Activated CD8-positive, alpha-beta memory T cell treated with anti-CD3 and anti-CD28 coated beads, Interleukin-2, amount 50 U/mL, for 24 hours (primary cell): ENCODE measurements around the gene HIVEP3.

Experiments used
- DNase-seq: peaks from one replicate; pipeline ENCODE4 v3.0.0-alpha.2; 2020; ENCODE audit errors: extremely low read depth

Gene HIVEP3

GRCh38 chr1:41627491-41628280 lies 291.0 kb downstream of the HIVEP3 start:
- no peak for DNase-seq

GRCh38 chr1:41626616-41627375 lies 291.9 kb downstream of the HIVEP3 start:
- peak; percentile 10 for DNase-seq

DNA sequence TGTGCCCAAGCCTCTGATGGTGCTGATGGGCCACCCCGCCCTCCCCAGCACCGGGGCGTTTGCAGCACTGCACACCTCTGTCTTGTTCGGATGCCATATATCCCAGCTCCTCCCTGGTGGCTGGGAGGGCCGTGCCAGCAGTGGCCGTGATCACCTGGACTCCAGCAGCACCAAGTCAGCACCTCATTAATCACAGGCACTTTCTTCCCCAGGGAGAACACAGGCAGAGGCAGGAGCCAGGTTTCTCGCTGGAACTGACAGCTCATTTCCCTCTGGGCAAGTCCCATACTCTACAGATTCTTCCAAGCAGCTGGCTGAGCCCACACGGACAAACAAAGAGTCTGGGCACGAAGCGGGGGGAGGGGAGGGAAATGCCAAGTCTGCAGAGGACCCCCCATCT lies 292.6 kb downstream of the HIVEP3 start:
- no peak for DNase-seq

GRCh38 chr1:41623736-41624135 lies 295.0 kb downstream of the HIVEP3 start:
- DNase-seq: no peak

GRCh38 chr1:41622859-41623732 lies 295.6 kb downstream of the HIVEP3 start:
- DNase-seq: no peak

DNA sequence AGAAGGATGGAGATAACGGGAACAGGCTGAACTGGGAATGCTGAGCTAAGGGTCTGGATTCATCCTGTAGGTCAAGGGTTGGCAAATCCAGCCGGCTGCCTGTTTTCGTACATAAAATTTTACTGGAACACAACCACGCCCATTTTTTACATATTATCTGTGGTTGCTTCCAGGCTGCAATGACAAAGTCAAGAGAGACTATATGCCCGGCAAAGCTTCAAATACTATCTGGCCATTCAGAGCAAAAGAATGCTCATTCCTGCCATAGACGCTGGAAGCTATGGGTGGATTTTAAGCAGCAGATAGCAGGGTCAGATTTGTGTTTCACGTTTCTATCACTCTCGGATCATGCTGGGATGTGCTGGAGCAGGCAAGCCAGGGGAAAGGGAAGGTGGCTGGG lies 296.3 kb downstream of the HIVEP3 start:
- no peak for DNase-seq

DNA sequence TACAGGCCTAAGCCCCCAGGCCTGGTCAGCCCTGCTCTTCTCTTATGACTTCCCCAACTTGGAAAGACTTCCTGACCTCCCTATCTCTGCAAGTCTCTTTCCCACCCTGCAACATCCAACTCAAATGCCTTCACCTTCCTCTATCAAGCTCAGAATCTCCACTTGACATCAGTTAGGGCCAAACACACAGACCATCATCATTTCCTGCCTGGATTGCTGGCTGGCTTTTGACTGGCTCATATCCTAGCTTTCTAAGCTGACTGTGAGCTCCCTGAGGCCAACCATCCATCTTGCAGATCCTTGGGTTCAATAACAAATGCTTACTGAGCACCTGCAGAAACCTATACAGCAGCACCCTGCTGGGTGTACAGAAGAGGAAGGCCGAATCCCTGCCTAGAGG lies 296.9 kb downstream of the HIVEP3 start:
- DNase-seq: no peak

- no peak for DNase-seq
Measured at GRCh38 chr1:41621256-41621655, 297.5 kb downstream of the HIVEP3 start.

DNA sequence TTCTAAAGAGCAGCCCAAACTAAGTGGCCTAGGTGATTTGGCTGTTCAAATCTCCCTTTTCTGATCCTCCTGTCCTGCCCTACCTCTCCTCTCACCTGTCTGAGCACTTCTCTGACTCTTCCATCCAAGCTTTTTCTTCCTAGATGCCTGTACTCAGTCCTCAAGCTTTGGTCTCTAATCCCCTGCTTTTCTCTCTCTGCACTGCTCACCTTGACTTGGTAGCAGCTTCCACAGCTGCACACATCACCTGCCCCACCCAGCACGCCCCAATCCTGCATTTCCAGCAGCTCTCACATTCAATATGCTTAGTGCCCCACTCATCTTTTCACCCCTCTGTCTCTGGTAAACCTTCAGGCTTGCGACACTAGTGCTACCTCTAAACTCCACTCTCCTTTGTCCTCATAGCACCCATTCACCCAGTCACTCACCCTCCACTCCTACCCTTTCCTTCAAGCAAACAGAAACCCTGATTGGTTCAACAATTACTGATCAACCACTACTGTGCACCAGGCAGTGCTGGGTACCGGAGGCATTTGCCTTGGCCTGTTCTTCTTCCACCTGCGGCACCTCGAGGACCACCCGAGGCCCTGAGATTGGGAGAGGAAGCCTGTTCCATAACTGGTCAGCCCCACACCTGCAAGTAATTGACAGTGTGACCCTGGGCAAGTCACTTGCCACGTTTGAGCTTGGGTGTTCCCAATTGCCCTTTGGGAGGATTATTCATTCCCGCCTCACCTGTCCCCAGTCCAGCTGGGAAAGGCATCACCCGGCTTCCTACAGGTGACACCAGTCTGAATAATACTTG lies 298.2 kb downstream of the HIVEP3 start:
- DNase-seq: no peak

- DNase-seq: no peak
Measured at GRCh38 chr1:41619511-41620364, 299.0 kb downstream of the HIVEP3 start.

- no peak for DNase-seq
Measured at GRCh38 chr1:41618871-41619270, 299.9 kb downstream of the HIVEP3 start.

DNA sequence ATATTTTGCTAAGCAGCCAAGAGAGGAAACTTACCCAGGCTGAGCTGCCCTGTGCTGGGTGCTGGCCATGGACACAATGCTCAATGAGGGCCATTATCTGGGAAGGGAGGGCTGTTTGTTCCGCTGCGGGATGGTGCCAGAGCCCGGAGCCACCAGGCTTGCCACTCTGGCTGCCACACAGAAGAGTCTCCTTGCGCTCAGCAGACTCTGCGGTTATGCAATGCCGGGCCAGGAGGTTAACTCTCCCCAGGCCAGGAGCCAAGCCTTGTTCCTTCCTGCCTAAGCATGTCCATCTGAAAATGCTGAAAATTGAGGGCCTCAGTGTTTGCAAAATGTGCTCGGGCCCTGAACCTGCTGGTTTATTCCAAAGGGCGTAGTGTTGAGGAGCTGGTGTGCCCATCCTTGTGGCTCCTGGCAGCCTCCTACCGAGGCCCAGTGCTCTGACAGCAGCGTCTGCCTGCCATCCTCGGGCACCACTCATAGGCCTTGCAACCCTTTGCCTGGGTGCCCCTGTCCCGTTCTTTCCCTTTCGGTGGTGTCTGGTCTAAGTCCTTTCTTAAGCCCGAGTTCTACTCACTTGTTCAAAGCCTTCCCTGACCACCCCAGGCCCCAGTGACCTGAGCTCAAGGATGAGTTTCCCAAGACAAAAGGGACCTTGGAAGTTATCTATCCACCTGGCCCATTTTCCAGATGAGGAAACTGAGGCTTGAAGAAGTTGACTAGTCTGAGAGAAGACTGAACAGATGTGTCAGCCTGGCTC lies 300.5 kb downstream of the HIVEP3 start:
- DNase-seq: no peak

DNA sequence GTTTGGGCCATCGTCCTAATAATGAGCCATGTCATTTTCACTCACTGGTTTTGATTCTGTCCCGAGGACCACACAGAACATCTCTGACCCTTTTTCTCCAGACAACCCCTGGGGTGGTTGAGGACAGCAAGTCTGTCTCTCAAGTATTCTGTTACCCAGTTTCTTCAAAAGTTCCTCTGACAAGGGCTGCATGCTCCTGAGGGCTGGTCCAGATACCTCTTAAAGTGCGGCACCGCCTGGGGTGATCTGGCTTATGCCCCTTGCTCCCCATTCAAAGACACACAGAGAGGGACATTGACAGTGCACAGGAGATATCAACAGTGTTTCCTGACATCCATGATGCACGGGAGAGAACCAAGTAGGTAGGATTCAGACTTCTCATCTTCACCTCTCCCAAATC lies 301.4 kb downstream of the HIVEP3 start:
- DNase-seq: no peak

GRCh38 chr1:41616563-41616962 lies 302.2 kb downstream of the HIVEP3 start:
- DNase-seq: no peak

- DNase-seq: no peak
Measured at GRCh38 chr1:41615981-41616380, 302.7 kb downstream of the HIVEP3 start.

DNA sequence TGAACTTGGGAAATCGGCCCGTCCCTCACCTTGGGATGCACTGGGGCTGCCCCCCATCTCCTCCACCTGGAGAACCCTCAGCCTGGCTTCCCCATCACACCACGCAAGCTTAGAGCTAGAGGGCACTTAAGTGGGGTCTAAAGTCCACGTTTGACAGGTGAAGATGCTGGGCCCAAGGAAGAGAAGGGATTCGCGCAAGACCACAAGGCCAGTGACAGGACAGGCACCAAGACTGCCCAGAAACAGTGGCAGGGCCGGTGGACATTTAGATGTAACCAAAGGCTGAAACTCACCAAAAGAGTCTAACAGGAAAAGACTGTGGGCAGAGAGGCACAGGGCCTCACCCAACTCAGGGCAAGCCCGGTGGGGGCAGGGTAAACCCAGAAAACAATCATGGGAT lies 303.4 kb downstream of the HIVEP3 start:
- no peak for DNase-seq

GRCh38 chr1:41614818-41615217 lies 303.9 kb downstream of the HIVEP3 start:
- DNase-seq: no peak

DNA sequence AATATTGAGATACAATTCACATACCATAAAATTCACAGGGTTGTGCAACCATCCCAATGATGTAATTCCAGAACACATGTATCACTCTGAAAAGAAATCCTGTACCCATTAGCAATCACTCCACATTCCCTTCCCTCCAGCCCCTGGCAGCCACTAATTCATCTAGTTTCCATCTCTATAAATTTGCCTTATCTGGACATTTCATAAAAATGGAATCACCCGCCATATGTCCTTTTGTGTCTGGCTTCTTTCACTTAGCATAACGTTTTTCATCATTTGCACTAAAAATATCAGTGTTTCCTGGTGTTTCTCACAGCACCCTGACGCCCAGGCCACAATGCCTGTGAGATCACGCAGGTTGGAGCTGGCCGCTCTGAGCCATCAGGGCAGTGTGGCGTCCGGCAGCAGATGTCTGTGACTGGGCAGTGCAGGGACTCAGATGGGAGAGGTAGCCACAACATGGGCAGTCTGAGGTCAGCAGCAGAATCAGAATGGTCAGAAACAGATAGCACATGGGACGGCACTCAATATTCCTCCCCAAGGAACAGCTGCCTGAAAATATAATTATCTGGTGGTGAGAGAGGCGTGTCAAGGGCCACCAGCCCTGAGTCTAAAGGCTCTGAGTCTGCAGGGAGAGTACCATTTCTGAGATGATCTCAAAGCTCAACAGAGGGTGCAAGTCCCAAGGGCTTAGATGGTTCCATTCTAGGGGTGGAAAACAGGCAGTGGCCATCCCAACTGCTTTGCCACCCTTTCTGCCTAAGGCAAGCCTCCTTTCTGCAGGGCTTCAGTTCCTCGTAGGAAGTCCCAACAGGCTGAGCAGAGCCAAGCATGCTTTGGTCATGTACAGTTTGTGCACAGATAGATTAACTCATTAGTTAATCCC lies 304.8 kb downstream of the HIVEP3 start:
- DNase-seq: no peak

DNA sequence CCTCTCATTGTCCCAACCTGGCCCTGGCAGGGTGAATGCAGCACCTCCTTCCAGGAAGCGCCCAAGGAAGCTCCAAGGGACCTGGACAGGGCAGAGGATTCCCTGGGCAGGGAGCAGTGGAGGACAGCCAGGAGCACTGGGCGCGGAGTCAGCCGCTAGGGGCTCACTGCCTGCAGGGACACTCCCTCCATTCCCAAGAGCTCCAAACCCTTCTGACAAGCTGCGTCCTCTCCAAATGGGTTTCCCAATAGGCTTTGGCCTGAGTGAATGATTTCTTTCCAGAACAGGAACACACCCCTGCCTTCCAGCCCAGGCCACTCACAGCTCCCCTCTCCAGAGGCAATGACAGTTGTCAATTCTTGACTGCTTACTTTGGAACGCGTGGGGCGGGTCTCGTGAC lies 305.8 kb downstream of the HIVEP3 start:
- no peak for DNase-seq
